GM19468 (cell line): ENCODE results near the gene SELENOM.

Experiments used
- ATAC-seq: cut with Tn5 transposase; IDR thresholded peaks from one replicate; pipeline ENCODE4 v1.9.1; 2021; ENCODE audit warnings: mild to moderate bottlenecking, moderate library complexity, moderate number of reproducible peaks; ENCODE audit not compliant: unreplicated experiment; ENCODE audit errors: extremely low read depth

The SELENOM gene

DNA sequence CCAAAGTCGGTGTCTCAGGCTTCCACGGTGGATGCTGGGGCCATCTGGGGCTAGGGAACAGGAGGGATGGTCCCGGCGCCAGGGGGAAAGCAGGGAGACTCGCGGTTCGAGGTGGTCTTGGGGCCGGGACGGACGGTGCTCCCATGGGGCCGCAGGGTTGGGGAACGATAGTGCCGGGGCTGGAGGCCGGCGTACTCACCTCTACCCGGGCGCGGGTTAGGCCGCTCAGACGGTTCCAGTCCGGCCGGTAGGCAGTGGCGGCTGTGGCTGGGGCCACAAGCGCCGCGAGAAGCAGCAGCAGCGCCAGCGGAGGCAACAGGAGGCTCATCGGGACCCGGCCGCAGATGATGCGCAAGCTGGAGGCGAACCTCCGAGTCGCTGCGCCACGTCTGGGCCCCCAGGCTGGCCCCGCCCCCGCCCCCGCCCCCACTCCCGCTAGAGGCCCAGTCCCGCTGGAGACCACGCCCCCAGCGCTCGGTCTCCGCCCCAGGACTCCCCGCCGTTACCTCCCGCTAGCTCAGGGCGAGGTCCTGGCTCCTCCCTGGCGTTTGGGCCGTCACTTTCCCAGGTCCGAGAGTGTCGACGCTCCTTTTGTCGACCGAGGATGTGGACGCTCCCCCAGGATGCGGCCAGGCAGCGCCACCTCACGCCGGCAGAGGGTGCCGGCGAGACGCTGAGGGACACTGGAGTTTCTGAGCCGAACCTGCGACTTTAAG lies at the start of gene SELENOM:
TSS of gene SELENOM (minus strand) at position 391 of the 716 bp plus-strand sequence. CDS start at position 328, 63 bp downstream.
- peak; percentile 41 for ATAC-seq

DNA sequence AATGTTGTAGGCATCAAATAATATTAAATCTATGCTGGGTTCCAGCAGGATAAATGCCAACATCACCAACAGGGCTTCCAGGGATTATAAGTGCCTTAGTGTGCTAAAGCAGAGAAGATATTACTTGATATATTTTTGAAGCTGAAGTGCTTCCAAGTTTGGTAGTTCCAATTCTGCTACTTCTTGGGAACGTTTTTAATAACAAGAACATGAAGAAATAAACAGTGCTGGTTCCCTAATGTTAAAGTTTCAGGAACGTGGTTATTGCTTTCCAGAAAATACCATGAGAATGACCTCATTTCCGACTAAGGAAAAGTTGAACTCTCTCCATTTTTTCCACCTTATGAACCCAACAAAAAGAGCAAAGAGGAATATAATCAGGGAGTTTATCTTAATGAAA lies 48.1 kb upstream of the SELENOM start:
- no peak for ATAC-seq

- no peak for ATAC-seq
These were observed 47.6 kb upstream of the SELENOM start for GRCh38 chr22:31154975-31155374.

GRCh38 chr22:31153357-31153756 lies 46.0 kb upstream of the SELENOM start:
- ATAC-seq: no peak

DNA sequence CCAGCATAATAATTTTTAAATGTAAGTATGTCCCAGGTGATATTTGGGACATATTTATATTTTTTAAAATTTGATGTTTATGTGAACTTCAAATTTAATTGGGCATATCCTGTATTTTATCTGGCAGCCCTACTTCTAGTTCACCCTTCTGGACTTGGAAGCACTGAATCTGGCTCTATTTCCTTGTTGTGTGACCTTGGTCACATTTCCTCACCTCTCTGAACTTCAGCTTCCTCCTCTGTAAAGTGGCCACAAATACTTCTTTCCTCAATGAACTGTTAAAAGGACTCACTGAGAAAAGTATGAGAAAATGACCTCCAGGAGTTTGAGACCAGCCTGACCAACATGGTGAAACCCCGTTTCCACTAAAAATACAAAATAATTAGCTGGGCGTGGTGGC lies 44.5 kb upstream of the SELENOM start:
- no peak for ATAC-seq

DNA sequence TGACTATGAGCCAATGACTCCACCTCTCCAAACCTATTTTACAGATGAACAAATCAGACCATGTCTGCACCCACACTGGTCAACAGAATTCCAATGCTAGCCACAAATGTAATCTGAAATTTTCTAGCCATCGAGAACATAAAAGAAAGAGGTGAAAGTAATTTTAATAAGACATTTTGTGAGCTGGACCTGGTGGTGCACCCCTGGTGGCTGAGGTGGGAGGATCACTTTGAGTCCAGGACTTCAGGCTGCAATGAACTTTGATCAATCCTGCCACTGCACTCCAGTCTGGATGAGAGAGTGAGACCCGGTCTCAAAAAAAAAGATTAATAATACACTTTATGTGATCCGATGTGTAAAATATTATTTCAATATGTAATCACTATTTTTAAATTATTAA lies 43.2 kb upstream of the SELENOM start:
- no peak for ATAC-seq

DNA sequence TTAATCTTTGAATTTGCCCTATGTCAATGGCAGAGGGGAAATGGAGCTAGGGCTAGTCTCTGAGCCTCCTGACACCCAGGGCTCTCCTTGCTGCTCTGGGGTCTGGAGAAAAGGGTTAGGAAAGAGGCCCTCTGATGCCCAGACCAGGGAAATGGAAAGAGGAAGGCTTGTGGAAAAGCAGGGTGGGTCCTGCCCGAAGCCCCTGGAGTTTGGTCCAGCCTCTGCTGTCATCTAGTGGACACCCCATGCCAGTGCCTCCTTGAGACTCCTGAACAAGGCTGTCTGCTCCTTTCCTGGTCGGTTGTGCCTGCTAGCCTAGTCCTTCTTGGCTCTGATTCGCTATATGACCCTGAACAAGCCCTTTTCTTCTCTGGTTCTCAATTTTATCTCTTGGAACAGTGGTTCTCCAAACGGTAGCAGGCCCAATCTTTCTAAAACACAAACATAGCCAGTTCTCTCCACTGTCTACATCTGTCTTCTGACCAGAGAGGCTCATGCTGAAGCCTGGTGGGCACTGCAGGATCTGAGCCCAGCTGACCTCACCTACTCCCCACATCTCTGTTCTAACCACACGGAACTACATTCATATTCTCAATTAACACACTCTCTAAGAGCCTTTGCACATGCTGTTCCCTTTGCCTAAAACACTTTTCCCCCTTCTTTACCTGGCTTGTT lies 41.7 kb upstream of the SELENOM start:
- no peak for ATAC-seq

DNA sequence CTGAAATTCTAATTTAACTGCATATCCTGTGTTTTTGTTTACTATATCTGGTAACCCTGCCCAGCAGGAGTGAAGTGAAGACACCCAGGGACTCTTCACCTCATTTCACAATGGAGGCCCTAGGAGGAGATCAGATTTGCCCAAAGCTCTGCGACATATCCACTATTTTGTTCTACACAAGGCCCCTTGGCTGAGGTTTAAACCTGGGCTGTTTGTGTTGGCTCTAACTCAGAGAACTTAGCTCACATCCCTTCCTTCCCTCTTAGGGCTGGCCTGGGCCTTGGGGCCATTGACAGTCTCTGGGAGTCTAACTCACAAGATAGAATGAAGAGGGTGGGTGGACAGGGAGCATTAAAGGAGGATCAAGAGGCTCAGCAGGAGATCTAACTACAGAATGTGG lies 41.1 kb upstream of the SELENOM start:
- no peak for ATAC-seq

- no peak for ATAC-seq
These were observed 36.9 kb upstream of the SELENOM start for GRCh38 chr22:31144223-31144622.

DNA sequence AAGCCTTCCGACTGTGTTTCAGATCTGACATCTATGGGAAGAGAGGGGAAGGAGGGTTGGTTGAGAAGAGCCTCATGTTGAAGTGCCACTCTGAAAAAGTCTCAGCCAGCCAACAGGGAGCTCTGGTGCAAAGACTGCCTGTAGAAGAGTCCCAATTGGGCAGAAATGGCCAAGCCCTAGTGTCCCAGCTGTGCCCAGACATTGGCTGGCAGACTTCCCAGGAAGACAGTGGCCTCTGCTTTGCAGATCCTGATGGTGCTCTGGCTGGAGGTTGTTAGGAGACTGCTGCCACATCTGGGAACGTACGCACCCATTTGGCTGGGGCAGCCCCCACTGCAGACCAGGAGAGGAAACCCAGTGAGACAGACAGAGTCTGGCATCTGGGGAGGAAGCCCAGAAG lies 36.2 kb upstream of the SELENOM start:
- no peak for ATAC-seq

DNA sequence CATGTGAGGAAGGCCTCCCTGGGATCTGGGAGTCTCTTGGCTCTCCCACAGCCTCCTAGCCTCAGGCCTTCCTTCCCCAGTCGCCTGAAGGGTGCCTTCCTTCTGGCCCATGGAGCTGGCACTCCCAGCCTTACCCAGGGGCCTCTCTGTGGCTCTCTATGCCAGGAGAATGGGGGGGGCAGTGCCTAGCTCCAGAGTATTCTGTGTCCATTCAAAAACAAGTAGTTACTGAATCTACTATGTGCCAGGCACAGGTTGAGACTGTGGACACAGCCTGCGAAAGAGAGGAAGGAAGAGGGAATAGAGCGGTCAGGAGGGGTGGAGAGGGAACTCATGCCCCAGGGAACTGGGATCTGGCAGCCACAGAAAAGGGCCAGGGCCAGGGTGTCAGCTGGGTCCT lies 35.7 kb upstream of the SELENOM start:
- ATAC-seq: no peak

- no peak for ATAC-seq
These were observed 34.9 kb upstream of the SELENOM start for GRCh38 chr22:31142285-31142684.

GRCh38 chr22:31141551-31141950 lies 34.2 kb upstream of the SELENOM start:
- ATAC-seq: no peak

DNA sequence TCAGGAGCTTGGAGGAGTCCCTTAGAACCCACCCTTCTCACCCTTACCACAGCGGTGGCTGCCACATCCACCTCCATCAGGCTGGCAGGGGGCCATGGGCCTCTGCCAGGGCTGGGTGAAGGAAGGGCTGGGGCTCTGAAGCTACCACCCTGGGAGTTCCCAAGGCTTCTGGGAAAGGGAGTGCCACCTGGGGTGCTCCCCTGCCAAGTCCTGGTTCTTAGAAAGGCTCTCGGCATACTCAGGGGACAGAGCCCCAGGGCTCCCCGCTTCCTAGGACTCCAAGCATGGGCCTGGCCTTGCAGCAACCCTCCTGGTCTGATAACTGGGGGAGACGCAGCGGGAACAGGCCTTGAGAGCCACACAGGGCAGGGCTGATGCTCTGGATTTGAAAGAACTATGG lies 33.4 kb upstream of the SELENOM start:
- no peak for ATAC-seq

DNA sequence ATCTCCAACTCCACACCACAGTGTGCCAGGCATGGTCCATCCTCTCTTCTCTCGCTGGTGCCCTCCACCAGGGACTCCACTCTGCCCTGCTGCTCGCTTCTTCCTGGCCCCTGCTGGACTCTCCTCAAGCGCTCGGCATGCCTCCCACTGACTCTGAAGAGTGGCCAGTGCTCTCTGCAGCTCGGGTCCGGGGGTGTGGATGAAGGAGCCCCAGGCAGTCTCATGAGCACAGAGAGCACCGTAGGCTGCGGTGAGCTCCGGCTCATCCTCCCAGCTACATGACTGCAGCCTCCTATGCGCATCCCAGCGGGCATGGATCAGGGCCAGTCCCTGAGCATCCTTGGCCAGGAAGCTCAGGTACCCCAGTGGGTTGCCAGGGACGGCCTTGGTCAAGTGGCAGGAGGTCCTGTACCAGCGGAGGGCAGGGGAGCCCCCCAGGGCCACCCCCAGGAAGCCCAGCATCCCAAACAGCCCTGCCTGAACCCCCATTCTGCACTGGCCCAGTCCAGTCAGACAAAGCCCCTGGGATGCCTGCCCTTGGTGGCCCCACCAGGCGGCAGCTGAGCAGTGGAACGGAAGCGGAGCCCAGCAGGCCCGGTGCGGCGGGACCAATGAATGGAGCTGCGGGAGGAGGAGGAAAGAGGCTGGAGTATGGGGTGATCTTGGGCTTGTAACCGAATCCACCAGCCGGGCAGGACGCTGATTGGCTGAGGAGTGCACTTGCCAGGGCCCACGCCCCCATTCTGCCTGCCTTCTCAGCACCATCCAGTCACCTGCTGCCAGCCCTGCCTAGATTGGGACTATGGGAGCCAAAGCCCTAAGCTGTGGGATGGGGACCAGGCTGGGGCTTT lies 32.7 kb upstream of the SELENOM start, which contains the start of gene PLA2G3:
TSS of gene PLA2G3 (minus strand) at position 643 of the 851 bp plus-strand sequence. CDS start at position 489, 154 bp downstream.
- ATAC-seq: no peak

DNA sequence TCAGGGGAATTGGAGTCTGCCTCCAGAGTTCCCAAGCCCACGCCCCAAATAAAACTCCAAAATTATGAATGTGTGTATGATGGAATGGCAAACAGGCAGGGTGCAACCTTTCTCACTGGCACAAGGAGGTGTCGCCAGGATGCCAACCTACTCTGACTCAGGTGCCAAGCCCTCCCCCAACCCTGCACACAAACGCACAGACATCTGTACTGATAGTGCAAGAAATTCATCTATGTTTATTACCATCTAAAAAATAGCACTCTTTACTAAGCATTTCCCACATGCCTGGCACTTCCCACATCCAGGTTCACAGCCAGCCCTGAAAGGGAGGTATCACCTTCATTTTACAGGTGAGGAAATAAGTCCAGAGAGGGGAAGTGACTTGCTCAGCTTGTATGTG lies 31.7 kb upstream of the SELENOM start:
- ATAC-seq: no peak

DNA sequence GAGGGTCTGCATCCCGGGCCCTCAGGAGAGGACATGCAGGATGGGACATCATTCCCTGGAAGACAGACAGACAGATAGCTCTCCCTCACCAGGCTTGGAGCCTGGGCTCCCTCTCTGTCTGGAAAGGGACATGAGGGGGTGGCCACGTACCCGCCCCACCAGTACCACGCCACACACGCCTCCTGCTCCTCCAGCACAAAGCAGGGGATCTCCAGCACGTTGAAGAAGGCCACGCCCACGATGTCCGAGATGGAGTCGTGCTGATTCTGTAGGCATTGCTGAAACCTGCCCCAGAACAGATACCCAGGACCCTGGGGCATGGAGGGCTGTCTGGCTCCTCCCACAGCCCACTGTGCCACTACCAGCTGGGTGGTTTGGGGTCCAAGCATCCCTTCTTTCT lies 30.8 kb upstream of the SELENOM start:
- ATAC-seq: no peak

DNA sequence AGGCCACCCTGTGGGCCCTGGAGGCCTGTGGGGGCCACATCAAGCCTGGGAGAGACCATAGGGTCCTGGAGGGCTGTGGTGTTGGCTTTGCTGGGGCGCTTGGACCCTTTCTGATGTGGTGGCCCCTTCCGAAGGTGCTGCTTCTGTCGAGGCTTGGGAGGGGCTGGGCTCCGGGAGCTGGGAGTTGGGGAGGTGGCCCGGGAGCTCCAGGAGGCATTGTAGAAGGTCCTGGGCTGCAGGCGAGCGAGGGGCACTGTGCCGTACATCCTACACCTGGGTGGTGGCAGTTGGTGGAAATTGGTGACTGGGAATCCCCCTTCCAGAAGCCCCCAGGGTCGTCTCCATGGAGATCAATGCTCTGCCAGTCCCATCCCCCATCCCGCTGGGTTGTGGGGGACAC lies 30.4 kb upstream of the SELENOM start:
- no peak for ATAC-seq

GRCh38 chr22:31136711-31137110 lies 29.3 kb upstream of the SELENOM start:
- no peak for ATAC-seq

GRCh38 chr22:31136155-31136554 lies 28.8 kb upstream of the SELENOM start:
- ATAC-seq: no peak

- no peak for ATAC-seq
These were observed 28.3 kb upstream of the SELENOM start for GRCh38 chr22:31135706-31136105.
